SK-N-SH treated with all-trans-retinoic acid at 6 μM for 48 hours (cell line): ENCODE measurements around the gene AGBL5.
A peak's percentile ranks its signal among the peaks of the same experiment; 100 is the strongest.

Experiments
- ATAC-seq: fragments of 200-7000 bp; cut with Tn5 transposase; 3 replicates; pipeline ENCODE4 v1.9.1; 2020; ENCODE audit warnings: mild to moderate bottlenecking, moderate library complexity
- ARNTL ChIP-seq: fragments of 450-650 bp; formaldehyde crosslinking; IDR thresholded peaks from 2 replicates; pipeline ENCODE4 v1.5.0; 2020; ENCODE audit warnings: low read depth, mild to moderate bottlenecking, moderate library complexity, borderline replicate concordance
- BACH2 ChIP-seq: fragments of 250-450 bp; sonication (Bioruptor Pico); IDR thresholded peaks from 2 replicates; pipeline ENCODE4 v1.9.0; 2021; ENCODE audit warnings: mild to moderate bottlenecking, borderline replicate concordance
- CSDC2 ChIP-seq: fragments of 250-450 bp; sonication (Bioruptor Pico); IDR thresholded peaks from 2 replicates; pipeline ENCODE4 v1.5.0; 2020; ENCODE audit warnings: mild to moderate bottlenecking, moderate library complexity
- CSRNP3 ChIP-seq: fragments of 250-450 bp; sonication (Bioruptor Pico); IDR thresholded peaks from 2 replicates; pipeline ENCODE4 v1.5.1; 2021; ENCODE audit warnings: mild to moderate bottlenecking, moderate library complexity
- ESRRG ChIP-seq: fragments of 250-450 bp; sonication (Bioruptor Pico); IDR thresholded peaks from 2 replicates; pipeline ENCODE4 v1.6.1; 2021; ENCODE audit warnings: mild to moderate bottlenecking
- GLIS3 ChIP-seq: fragments of 250-450 bp; sonication (Bioruptor Pico); IDR thresholded peaks from 2 replicates; pipeline ENCODE4 v1.5.0; 2020; ENCODE audit warnings: mild to moderate bottlenecking, moderate library complexity
- ISL1 ChIP-seq: fragments of 250-450 bp; sonication (Bioruptor Pico); IDR thresholded peaks from 2 replicates; pipeline ENCODE4 v2.1.2; 2022; ENCODE audit warnings: mild to moderate bottlenecking, moderate library complexity
- PPARA ChIP-seq: fragments of 250-450 bp; sonication (Bioruptor Pico); IDR thresholded peaks from 2 replicates; pipeline ENCODE4 v1.5.0; 2020; ENCODE audit warnings: mild to moderate bottlenecking, borderline replicate concordance
- RARB ChIP-seq: fragments of 250-450 bp; sonication (Bioruptor Pico); IDR thresholded peaks from 2 replicates; pipeline ENCODE4 v1.8.0; 2021; ENCODE audit warnings: mild to moderate bottlenecking, moderate library complexity
- SNAI2 ChIP-seq: fragments of 250-450 bp; sonication (Bioruptor Pico); IDR thresholded peaks from 2 replicates; pipeline ENCODE4 v1.5.0; 2020; ENCODE audit warnings: mild to moderate bottlenecking, moderate library complexity
- TCF4 ChIP-seq: fragments of 250-450 bp; sonication (Bioruptor Pico); IDR thresholded peaks from 2 replicates; pipeline ENCODE4 v1.8.0; 2021; ENCODE audit warnings: mild to moderate bottlenecking, moderate library complexity, borderline replicate concordance
- ZFP3 ChIP-seq: fragments of 250-450 bp; sonication (Bioruptor Pico); IDR thresholded peaks from 2 replicates; pipeline ENCODE4 v1.5.0; 2020; ENCODE audit warnings: mild to moderate bottlenecking, moderate library complexity
- ZFP30 ChIP-seq: fragments of 450-650 bp; formaldehyde crosslinking; IDR thresholded peaks from 2 replicates; pipeline ENCODE4 v1.5.0; 2022; ENCODE audit warnings: mild to moderate bottlenecking, moderate library complexity
- ZNF565 ChIP-seq: fragments of 450-650 bp; formaldehyde crosslinking; conservative IDR thresholded peaks from 2 replicates; pipeline ENCODE4 v1.5.0; 2020; ENCODE audit warnings: low read depth, mild to moderate bottlenecking, moderate library complexity
- ZNF70 ChIP-seq: fragments of 450-650 bp; formaldehyde crosslinking; IDR thresholded peaks from 2 replicates; pipeline ENCODE4 v1.5.0; 2020; ENCODE audit warnings: mild to moderate bottlenecking, moderate library complexity
- ZNF8 ChIP-seq: fragments of 450-650 bp; formaldehyde crosslinking; IDR thresholded peaks from 2 replicates; pipeline ENCODE4 v1.5.0; 2020; ENCODE audit warnings: mild to moderate bottlenecking, moderate library complexity
- TF ChIP-seq, protein P1 (sequence below): fragments of 250-450 bp; sonication (Bioruptor Pico); IDR thresholded peaks from 2 replicates; pipeline ENCODE4 v1.8.0; 2021; ENCODE audit warnings: low read depth, mild to moderate bottlenecking, moderate library complexity, borderline replicate concordance
- TF ChIP-seq, protein P2 (sequence below): fragments of 250-450 bp; sonication (Bioruptor Pico); IDR thresholded peaks from 2 replicates; pipeline ENCODE4 v1.5.0; 2020; ENCODE audit warnings: mild to moderate bottlenecking, moderate library complexity

Gene AGBL5

DNA sequence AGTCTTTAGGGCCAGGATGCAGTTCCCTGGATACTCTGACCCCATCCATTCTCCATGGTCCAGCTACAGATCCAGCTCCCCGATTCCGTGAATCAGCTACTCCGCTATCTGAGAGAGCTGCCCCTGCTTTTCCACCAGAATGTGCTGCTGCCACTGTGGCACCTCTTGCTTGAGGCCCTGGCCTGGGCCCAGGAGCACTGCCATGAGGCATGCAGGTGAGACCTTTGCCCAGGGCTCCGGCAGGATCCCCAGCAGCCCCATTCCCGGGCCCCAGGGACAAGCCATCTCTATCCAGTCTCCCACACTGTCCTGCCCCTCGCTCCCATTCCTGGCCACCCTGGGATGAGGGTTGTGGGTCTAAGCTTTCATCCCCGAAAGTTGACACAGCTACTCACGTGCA lies 11.2 kb upstream of the AGBL5 start:
- no peak for TF ChIP-seq ESRRG
- ATAC-seq, result no peak

DNA sequence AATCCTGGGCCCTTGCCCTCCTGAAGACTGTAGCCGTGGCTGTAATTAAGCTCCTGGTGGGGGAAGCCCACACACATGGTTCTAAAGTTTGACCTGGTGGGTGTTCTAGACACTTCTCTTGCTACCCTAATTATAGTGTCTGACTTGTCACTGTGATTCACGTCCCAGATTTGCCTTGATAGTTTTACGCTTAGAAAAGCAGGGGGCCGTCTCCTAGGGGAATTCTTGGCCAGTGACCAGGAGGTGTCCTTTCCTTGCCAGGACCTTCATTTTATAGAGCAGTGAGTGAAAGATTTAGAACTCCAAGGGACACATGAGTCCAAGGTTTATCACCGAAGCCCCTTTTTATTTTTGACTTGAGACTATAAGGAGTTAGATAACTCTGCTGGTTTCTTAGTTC lies 9.7 kb upstream of the AGBL5 start:
- no peak for ATAC-seq
- TF ChIP-seq ISL1 (CRISPR knock-in tag), result no peak
- TF ChIP-seq ZFP30 (CRISPR knock-in tag), result no peak
- TF ChIP-seq ESRRG, result no peak
- no peak for TF ChIP-seq TCF4 (CRISPR knock-in tag)
- no peak for TF ChIP-seq PPARA (CRISPR knock-in tag)

DNA sequence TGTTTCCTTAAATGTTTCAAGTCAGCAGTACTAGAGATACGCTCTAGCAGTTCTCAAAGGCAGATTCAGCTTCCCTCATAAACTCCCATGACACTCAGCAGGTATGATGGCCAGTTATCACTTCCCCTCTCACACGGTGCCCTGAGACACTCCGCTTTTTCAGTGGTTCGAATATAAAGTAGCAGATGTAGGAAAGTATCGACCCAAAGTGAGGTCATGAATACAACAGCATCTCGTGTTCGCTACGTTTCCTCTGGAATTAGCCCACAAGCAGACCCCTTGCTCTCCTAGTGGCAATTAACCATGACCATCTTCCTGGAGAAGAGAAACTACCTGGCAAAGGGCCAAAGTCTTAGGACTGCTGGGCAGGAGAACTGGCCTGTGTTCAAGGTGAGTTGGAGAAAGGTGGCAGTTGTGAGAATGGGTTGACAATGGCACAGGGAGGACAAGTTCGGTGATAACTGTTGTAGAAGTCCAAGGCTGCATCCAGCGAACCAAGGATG lies 9.3 kb upstream of the AGBL5 start:
- no peak for ATAC-seq
- no peak for TF ChIP-seq ZNF70
- no peak for TF ChIP-seq ZFP30 (CRISPR knock-in tag)
- no peak for TF ChIP-seq CSDC2 (CRISPR knock-in tag)
- TF ChIP-seq ZNF565, result no peak
- TF ChIP-seq, protein P1, sequence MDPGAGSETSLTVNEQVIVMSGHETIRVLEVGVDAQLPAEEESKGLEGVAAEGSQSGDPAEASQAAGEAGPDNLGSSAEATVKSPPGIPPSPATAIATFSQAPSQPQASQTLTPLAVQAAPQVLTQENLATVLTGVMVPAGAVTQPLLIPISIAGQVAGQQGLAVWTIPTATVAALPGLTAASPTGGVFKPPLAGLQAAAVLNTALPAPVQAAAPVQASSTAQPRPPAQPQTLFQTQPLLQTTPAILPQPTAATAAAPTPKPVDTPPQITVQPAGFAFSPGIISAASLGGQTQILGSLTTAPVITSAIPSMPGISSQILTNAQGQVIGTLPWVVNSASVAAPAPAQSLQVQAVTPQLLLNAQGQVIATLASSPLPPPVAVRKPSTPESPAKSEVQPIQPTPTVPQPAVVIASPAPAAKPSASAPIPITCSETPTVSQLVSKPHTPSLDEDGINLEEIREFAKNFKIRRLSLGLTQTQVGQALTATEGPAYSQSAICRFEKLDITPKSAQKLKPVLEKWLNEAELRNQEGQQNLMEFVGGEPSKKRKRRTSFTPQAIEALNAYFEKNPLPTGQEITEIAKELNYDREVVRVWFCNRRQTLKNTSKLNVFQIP (CRISPR knock-in tag), result no peak
- TF ChIP-seq CSRNP3 (CRISPR knock-in tag), result no peak
- TF ChIP-seq ARNTL (CRISPR knock-in tag), result no peak
- no peak for TF ChIP-seq GLIS3 (CRISPR knock-in tag)
- TF ChIP-seq TCF4 (CRISPR knock-in tag), result no peak
- TF ChIP-seq SNAI2, result no peak
- TF ChIP-seq RARB (CRISPR knock-in tag), result no peak
- TF ChIP-seq ZNF8 (CRISPR knock-in tag), result no peak
- TF ChIP-seq, protein P2, sequence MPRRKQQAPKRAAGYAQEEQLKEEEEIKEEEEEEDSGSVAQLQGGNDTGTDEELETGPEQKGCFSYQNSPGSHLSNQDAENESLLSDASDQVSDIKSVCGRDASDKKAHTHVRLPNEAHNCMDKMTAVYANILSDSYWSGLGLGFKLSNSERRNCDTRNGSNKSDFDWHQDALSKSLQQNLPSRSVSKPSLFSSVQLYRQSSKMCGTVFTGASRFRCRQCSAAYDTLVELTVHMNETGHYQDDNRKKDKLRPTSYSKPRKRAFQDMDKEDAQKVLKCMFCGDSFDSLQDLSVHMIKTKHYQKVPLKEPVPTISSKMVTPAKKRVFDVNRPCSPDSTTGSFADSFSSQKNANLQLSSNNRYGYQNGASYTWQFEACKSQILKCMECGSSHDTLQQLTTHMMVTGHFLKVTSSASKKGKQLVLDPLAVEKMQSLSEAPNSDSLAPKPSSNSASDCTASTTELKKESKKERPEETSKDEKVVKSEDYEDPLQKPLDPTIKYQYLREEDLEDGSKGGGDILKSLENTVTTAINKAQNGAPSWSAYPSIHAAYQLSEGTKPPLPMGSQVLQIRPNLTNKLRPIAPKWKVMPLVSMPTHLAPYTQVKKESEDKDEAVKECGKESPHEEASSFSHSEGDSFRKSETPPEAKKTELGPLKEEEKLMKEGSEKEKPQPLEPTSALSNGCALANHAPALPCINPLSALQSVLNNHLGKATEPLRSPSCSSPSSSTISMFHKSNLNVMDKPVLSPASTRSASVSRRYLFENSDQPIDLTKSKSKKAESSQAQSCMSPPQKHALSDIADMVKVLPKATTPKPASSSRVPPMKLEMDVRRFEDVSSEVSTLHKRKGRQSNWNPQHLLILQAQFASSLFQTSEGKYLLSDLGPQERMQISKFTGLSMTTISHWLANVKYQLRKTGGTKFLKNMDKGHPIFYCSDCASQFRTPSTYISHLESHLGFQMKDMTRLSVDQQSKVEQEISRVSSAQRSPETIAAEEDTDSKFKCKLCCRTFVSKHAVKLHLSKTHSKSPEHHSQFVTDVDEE (CRISPR knock-in tag), result no peak
- no peak for TF ChIP-seq BACH2 (CRISPR knock-in tag)

GRCh38 chr2:27042985-27043634 lies 8.4 kb upstream of the AGBL5 start:
- no peak for TF ChIP-seq GLIS3 (CRISPR knock-in tag)
- no peak for TF ChIP-seq ZFP3 (CRISPR knock-in tag)
- no peak for TF ChIP-seq ARNTL (CRISPR knock-in tag)
- TF ChIP-seq SNAI2, result no peak
- TF ChIP-seq ZNF565, result no peak
- peak; percentile 16 for ATAC-seq

- ATAC-seq, result peak; percentile 39
- TF ChIP-seq GLIS3 (CRISPR knock-in tag) (0 out of 2 replicates have a peak, but pooled peaks have one; percentile 3), CSDC2 (CRISPR knock-in tag) (no peak), TCF4 (CRISPR knock-in tag) (no peak)
- TF ChIP-seq, protein P1 (CRISPR knock-in tag), result no peak
- TF ChIP-seq, all 23 proteins: peak for 1
These were observed 1.8 kb upstream of the AGBL5 start for GRCh38 chr2:27049422-27050280.
